Measurements from ENCODE around the gene STK39.

Gene STK39

GRCh38 chr2:168015274-168015953 is 232.0 kb downstream of the STK39 start:
- TF ChIP-seq, protein P1, sequence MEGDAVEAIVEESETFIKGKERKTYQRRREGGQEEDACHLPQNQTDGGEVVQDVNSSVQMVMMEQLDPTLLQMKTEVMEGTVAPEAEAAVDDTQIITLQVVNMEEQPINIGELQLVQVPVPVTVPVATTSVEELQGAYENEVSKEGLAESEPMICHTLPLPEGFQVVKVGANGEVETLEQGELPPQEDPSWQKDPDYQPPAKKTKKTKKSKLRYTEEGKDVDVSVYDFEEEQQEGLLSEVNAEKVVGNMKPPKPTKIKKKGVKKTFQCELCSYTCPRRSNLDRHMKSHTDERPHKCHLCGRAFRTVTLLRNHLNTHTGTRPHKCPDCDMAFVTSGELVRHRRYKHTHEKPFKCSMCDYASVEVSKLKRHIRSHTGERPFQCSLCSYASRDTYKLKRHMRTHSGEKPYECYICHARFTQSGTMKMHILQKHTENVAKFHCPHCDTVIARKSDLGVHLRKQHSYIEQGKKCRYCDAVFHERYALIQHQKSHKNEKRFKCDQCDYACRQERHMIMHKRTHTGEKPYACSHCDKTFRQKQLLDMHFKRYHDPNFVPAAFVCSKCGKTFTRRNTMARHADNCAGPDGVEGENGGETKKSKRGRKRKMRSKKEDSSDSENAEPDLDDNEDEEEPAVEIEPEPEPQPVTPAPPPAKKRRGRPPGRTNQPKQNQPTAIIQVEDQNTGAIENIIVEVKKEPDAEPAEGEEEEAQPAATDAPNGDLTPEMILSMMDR (conservative IDR thresholded peaks at IDR 0.05; ENCODE audit: low read depth, low read length), result no peak
- no peak for DNase-seq (ENCODE audit: low read depth)
- H3K4me3 ChIP-seq (ENCODE audit: low read depth, low read length), result no peak overlapping the region

- no peak for DNase-seq (ENCODE audit: low read depth)
- TF ChIP-seq, protein P1 (conservative IDR thresholded peaks at IDR 0.05; ENCODE audit: low read depth, low read length), result no peak
- no peak overlapping the region for H3K4me3 ChIP-seq (ENCODE audit: low read depth, low read length)
Observed at GRCh38 chr2:168009900-168010299, 237.5 kb downstream of the STK39 start.

- no peak overlapping the region for H3K4me3 ChIP-seq (ENCODE audit: low read depth, low read length)
- TF ChIP-seq, protein P1 (conservative IDR thresholded peaks at IDR 0.05; ENCODE audit: low read depth, low read length), result no peak
- no peak for DNase-seq (ENCODE audit: low read depth)
Observed at GRCh38 chr2:168008646-168009195, 238.7 kb downstream of the STK39 start.

DNA sequence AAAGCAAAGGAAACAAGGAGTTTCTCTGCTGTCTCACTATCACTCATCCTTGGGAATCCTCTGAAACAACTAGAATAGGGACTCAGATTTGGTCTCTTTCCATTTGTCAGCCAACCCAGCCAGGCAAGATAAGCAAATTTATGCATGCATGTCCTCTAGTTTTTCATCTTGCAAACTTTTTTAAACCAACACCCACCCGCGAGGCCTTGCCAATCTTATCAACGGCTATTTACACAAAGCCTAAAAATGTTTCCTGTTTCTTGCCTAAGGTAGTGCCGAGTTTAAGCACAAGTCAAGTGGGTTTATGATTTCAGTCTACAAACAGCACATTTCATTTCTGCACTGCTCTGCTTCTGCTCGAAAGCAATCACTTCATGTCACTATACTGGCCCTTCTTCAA is 240.9 kb downstream of the STK39 start:
- no peak for DNase-seq (ENCODE audit: low read depth)
- TF ChIP-seq, protein P1 (conservative IDR thresholded peaks at IDR 0.05; ENCODE audit: low read depth, low read length), result no peak
- H3K4me3 ChIP-seq (ENCODE audit: low read depth, low read length), result no peak overlapping the region

GRCh38 chr2:168005586-168005985 is 241.8 kb downstream of the STK39 start:
- no peak for DNase-seq (ENCODE audit: low read depth)
- TF ChIP-seq, protein P1 (conservative IDR thresholded peaks at IDR 0.05; ENCODE audit: low read depth, low read length), result no peak
- no peak overlapping the region for H3K4me3 ChIP-seq (ENCODE audit: low read depth, low read length)

GRCh38 chr2:168003876-168004275 is 243.5 kb downstream of the STK39 start:
- no peak overlapping the region for H3K4me3 ChIP-seq (ENCODE audit: low read depth, low read length)
- DNase-seq (ENCODE audit: low read depth), result no peak
- TF ChIP-seq, protein P1 (conservative IDR thresholded peaks at IDR 0.05; ENCODE audit: low read depth, low read length), result no peak

DNA sequence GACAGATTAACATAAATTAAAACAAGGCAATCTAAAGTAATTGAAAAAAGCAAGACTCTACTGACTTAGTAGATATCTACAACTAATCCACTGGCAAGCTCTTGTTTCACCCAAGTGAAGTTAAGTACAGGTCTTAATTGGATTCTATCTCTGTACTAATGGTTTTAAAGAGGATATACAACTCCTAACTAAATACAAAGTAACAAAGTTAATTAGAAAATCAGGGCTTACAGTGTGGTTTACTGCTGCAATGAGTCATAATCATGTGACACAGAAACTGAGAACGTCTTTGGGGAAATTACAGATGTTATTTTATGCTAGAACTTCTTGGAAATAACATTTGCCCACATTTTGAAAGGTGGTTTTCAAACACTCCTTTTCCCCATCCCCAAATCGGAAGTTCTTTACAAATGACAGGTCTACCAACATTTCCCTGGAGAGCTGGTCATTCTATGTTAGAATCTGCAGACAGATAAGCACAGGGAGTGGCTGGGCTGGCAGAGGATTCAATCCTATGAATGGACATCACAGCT is 245.3 kb downstream of the STK39 start:
- TF ChIP-seq, protein P1 (conservative IDR thresholded peaks at IDR 0.05; ENCODE audit: low read depth, low read length), result no peak
- H3K4me3 ChIP-seq (ENCODE audit: low read depth, low read length), result no peak overlapping the region

More for the DNA sequence above, 245.3 kb downstream of the STK39 start:
- DNase-seq (ENCODE audit: low read depth), result peak; percentile 62
